ENCODE data around the gene AMOTL1. TPM values are rescaled to one million over a fixed set of nuclear protein-coding genes. Genes with fewer than 3 reads are reported as not detected.

AMOTL1 gene
- total and polyA plus RNA-seq, 9 donors, result 31.1 to 61.9 (median 49.3) TPM

DNA sequence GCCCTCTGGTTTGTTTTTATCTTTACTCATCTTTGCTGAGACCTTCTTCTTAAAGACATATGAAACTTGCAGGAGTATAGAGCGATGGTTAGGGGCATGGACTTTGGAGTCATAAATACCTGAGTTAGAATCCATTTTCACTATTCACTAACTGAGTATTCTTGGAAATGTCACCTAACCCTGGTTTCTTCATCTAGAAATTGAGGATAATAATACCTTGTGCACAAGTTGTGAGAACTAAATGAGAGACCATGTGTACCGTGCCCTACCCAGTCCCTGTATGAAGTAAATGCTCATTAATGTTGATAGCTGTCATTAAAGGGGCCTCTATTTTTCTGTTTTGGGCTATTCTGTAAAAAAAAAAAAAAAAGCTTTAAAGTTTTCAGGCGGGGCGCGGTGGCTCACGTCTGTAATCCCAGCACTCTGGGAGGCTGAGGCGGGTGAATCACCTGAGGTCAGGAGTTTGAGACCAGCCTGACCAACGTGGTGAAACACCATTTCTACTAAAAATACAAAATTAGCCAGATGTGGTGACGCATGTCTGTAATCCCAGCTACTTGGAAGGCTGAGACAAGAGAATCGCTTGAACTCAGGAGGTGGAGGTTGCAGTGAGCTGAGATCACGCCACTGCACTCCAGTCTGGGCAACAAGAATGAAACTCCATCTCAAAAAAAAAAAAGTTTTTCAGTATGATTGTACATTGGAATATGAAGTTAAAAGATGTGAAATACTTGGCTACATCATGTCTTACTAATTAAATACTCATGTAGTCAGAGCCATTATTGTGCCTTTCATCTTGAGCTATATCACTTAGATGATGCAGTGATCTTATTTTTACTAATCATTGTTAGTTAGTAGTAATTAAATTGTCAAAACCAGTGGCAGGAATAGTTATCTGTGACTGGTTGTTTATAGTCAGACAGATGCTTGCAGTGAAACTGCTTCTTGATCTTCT is 95.0 kb downstream of the AMOTL1 start:
- H3K4me3 ChIP-seq (ENCODE audit: low read length), result no peak overlapping the region
- H3K9me3 ChIP-seq (replicated peaks; ENCODE audit: control insufficient read depth, low read depth, low read length), result no peaks in the 10 kb centered on the region
- no peaks in the 10 kb centered on the region for H3K27me3 ChIP-seq (ENCODE audit: control insufficient read depth, insufficient read depth, low read length)
- H3K36me3 ChIP-seq (ENCODE audit: control insufficient read depth, insufficient read depth, low read length), result peaks cover 67% of the 10 kb centered on the region
- DNase-seq, result no peak
- 100% methylated on average over 1 of the region's 11 CpGs for whole genome bisulfite sequencing (ENCODE audit: insufficient coverage)
- no peak overlapping the region for H3K27ac ChIP-seq (ENCODE audit: low read length)
- H3K4me1 ChIP-seq (ENCODE audit: control insufficient read depth, insufficient read depth, low read length), result no peaks in the 10 kb centered on the region

- Histone ChIP-seq H3K27ac (ENCODE audit: low read length) (no peak overlapping the region), H3K9me3 (replicated peaks; ENCODE audit: control insufficient read depth, low read depth, low read length) (no peaks in the 10 kb centered on the region), H3K27me3 (ENCODE audit: control insufficient read depth, insufficient read depth, low read length) (no peaks in the 10 kb centered on the region), H3K36me3 (ENCODE audit: control insufficient read depth, insufficient read depth, low read length) (peaks cover 66% of the 10 kb centered on the region), H3K4me1 (ENCODE audit: control insufficient read depth, insufficient read depth, low read length) (no peaks in the 10 kb centered on the region), H3K4me3 (ENCODE audit: low read length) (no peak overlapping the region)
- no peak for DNase-seq
- 85% methylated on average over 8 of the region's 11 CpGs for WGBS (ENCODE audit: insufficient coverage)
Observed at GRCh38 chr11:94864506-94865045, 96.4 kb downstream of the AMOTL1 start.

- no peak for DNase-seq
- Histone ChIP-seq H3K9me3 (replicated peaks; ENCODE audit: control insufficient read depth, low read depth, low read length) (no peaks in the 10 kb centered on the region), H3K4me1 (ENCODE audit: control insufficient read depth, insufficient read depth, low read length) (no peaks in the 10 kb centered on the region), H3K36me3 (ENCODE audit: control insufficient read depth, insufficient read depth, low read length) (peaks cover 68% of the 10 kb centered on the region), H3K27ac (ENCODE audit: low read length) (no peak overlapping the region), H3K4me3 (ENCODE audit: low read length) (no peak overlapping the region), H3K27me3 (ENCODE audit: control insufficient read depth, insufficient read depth, low read length) (no peaks in the 10 kb centered on the region)
- 83% methylated on average over 4 of the region's 8 CpGs for WGBS (ENCODE audit: insufficient coverage)
Observed at GRCh38 chr11:94866231-94866822, 98.2 kb downstream of the AMOTL1 start.

DNA sequence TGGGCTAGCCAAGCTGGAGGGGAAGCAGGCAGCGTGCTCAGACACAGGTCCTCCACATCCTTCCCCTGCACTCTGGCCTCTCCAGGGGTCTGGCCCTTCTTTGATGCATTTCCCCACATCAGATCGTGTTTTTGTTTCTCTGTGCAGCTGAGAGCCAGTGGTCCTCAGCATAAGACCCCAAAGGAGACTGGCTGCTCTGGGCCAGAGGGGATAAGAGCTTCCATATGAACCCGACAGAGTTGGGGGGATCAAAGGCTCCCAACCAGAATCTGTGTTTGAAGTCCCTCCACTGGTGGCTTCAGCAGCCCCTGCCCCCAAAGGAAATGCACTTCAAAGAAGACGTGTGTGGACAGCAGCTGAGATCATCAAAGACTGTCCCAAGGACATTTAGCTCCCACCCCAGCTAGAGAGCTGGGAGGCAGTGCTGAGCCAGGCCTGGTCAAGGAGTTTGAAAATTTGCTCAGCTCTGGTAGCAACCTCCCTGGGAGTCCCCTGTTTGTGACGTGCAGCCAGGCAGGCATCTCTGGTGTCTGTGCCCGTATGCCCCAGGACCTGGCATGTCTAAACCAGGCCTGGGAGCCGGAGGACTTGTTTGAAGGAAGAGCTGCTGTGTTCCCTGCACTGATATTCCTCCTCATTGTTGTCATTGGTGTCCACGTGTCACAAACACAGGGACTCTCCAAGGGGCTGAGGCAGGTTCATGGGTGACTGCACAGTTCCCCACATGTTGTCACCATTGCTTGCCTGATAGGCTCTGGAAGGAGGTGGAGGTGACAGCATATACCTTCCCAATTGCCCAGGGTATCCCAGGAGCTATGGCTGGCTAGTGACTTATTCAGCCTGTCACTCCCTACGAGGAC is 99.0 kb downstream of the AMOTL1 start:
- Histone ChIP-seq H3K4me1 (ENCODE audit: control insufficient read depth, insufficient read depth, low read length) (no peaks in the 10 kb centered on the region), H3K27ac (ENCODE audit: low read length) (no peak overlapping the region), H3K27me3 (ENCODE audit: control insufficient read depth, insufficient read depth, low read length) (no peaks in the 10 kb centered on the region), H3K9me3 (replicated peaks; ENCODE audit: control insufficient read depth, low read depth, low read length) (no peaks in the 10 kb centered on the region), H3K4me3 (ENCODE audit: low read length) (no peak overlapping the region), H3K36me3 (ENCODE audit: control insufficient read depth, insufficient read depth, low read length) (peaks cover 69% of the 10 kb centered on the region)
- WGBS (ENCODE audit: insufficient coverage), result 57% methylated on average over 7 of the region's 9 CpGs
- no peak for DNase-seq

- no peaks in the 10 kb centered on the region for H3K4me1 ChIP-seq (ENCODE audit: control insufficient read depth, insufficient read depth, low read length)
- no peaks in the 10 kb centered on the region for H3K27me3 ChIP-seq (ENCODE audit: control insufficient read depth, insufficient read depth, low read length)
- WGBS (ENCODE audit: insufficient coverage), result 84% methylated on average over 3 of the region's 5 CpGs
- DNase-seq, result no peak
- peaks cover 82% of the 10 kb centered on the region for H3K36me3 ChIP-seq (ENCODE audit: control insufficient read depth, insufficient read depth, low read length)
- H3K9me3 ChIP-seq (replicated peaks; ENCODE audit: control insufficient read depth, low read depth, low read length), result no peaks in the 10 kb centered on the region
- no peak overlapping the region for H3K4me3 ChIP-seq (ENCODE audit: low read length)
- no peak overlapping the region for H3K27ac ChIP-seq (ENCODE audit: low read length)
Observed at GRCh38 chr11:94868468-94868867, 100.3 kb downstream of the AMOTL1 start.

- Histone ChIP-seq H3K27ac (ENCODE audit: low read length) (no peak overlapping the region), H3K4me1 (ENCODE audit: control insufficient read depth, insufficient read depth, low read length) (peaks cover under 1% of the 10 kb centered on the region), H3K36me3 (ENCODE audit: control insufficient read depth, insufficient read depth, low read length) (peaks cover 85% of the 10 kb centered on the region), H3K9me3 (replicated peaks; ENCODE audit: control insufficient read depth, low read depth, low read length) (no peaks in the 10 kb centered on the region), H3K27me3 (ENCODE audit: control insufficient read depth, insufficient read depth, low read length) (no peaks in the 10 kb centered on the region), H3K4me3 (ENCODE audit: low read length) (no peak overlapping the region)
- 90% methylated on average over 7 of the region's 10 CpGs for WGBS (ENCODE audit: insufficient coverage)
- DNase-seq, result no peak
Observed at GRCh38 chr11:94869186-94869585, 101.0 kb downstream of the AMOTL1 start.

GRCh38 chr11:94870422-94870821 is 102.3 kb downstream of the AMOTL1 start:
- Histone ChIP-seq H3K27ac (ENCODE audit: low read length) (no peak overlapping the region), H3K4me3 (ENCODE audit: low read length) (no peak overlapping the region), H3K27me3 (ENCODE audit: control insufficient read depth, insufficient read depth, low read length) (no peaks in the 10 kb centered on the region), H3K4me1 (ENCODE audit: control insufficient read depth, insufficient read depth, low read length) (peaks cover 2% of the 10 kb centered on the region), H3K36me3 (ENCODE audit: control insufficient read depth, insufficient read depth, low read length) (peaks cover 85% of the 10 kb centered on the region), H3K9me3 (replicated peaks; ENCODE audit: control insufficient read depth, low read depth, low read length) (no peaks in the 10 kb centered on the region)
- DNase-seq, result no peak
- WGBS (ENCODE audit: insufficient coverage), result 100% methylated on average over 2 of the region's 5 CpGs

- 88% methylated on average over 10 of the region's 15 CpGs for WGBS (ENCODE audit: insufficient coverage)
- no peak for DNase-seq
- no peaks in the 10 kb centered on the region for H3K27me3 ChIP-seq (ENCODE audit: control insufficient read depth, insufficient read depth, low read length)
- H3K36me3 ChIP-seq (ENCODE audit: control insufficient read depth, insufficient read depth, low read length), result peaks cover 87% of the 10 kb centered on the region
- no peak overlapping the region for H3K27ac ChIP-seq (ENCODE audit: low read length)
- no peaks in the 10 kb centered on the region for H3K9me3 ChIP-seq (replicated peaks; ENCODE audit: control insufficient read depth, low read depth, low read length)
- H3K4me1 ChIP-seq (ENCODE audit: control insufficient read depth, insufficient read depth, low read length), result peaks cover 7% of the 10 kb centered on the region
- no peak overlapping the region for H3K4me3 ChIP-seq (ENCODE audit: low read length)
Observed at GRCh38 chr11:94871491-94872185, 103.5 kb downstream of the AMOTL1 start.

DNA sequence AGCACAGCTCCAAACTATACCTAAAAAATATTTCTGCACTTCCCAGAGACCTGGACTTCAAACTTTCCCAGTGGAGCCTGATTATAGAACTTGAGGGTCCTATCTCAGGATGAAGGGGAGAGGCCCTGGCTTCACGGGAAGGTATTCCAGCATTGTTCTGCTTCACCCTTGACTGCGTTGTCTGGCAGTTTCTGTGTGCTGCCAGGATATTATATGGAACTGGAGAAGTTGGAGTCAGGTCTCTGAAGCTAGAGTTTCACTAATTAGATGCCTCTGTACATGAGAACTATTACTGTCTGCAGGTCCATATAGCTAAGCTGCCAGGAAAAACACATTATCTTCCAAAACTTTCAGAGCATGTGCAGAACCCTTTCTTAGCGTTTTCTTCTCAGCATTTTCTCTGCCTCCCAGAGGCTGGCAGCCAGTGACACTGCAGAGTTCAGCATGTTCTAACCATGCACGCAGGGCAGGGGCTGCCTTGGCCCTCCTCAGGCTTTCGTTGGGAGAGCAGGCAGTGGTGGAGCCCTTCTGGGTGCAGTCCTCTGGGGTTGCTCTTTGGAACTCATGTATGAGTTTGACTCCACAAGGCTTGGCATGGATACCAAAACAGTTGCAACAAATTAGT is 105.9 kb downstream of the AMOTL1 start:
- DNase-seq, result peak; percentile 87
- no peaks in the 10 kb centered on the region for H3K27me3 ChIP-seq (ENCODE audit: control insufficient read depth, insufficient read depth, low read length)
- H3K27ac ChIP-seq (ENCODE audit: low read length), result no peak overlapping the region
- H3K36me3 ChIP-seq (ENCODE audit: control insufficient read depth, insufficient read depth, low read length), result peaks cover 86% of the 10 kb centered on the region
- 56% methylated on average over 3 of the region's 5 CpGs for WGBS (ENCODE audit: insufficient coverage)
- H3K4me1 ChIP-seq (ENCODE audit: control insufficient read depth, insufficient read depth, low read length), result peaks cover 13% of the 10 kb centered on the region
- H3K9me3 ChIP-seq (replicated peaks; ENCODE audit: control insufficient read depth, low read depth, low read length), result no peaks in the 10 kb centered on the region
- H3K4me3 ChIP-seq (ENCODE audit: low read length), result no peak overlapping the region

Data from muscle of leg (tissue), 11 donors.